Measurements from ENCODE around the gene BRI3. TPM values are rescaled to one million over a fixed set of nuclear protein-coding genes. Genes with fewer than 3 reads are reported as not detected.

Gene BRI3
- total RNA-seq, 1 donor from 2014 or later = 63.6 TPM

GRCh38 chr7:98284335-98285036 is 3.0 kb downstream of the BRI3 start:
- H3K4me3 Mint-ChIP-seq (ENCODE audit: low read depth) = peak overlapping the region; percentile 8
- no peak for DNase-seq (ENCODE audit: low spot score)
- intact Hi-C loops (cut with micrococcal nuclease) = loop anchor here (5.0 to 10.0 kb wide), 2 partner anchors 118 to 180 kb away; partner anchors contain the start of genes BAIAP2L1 and LMTK2
- no peaks in the 10 kb centered on the region for H3K9me3 Mint-ChIP-seq
- H3K27ac Mint-ChIP-seq = peak overlapping the region; percentile 22
- peaks cover 13% of the 10 kb centered on the region for H3K4me1 Mint-ChIP-seq (ENCODE audit: low read depth)
- H3K27me3 Mint-ChIP-seq (ENCODE audit: low read depth) = no peaks in the 10 kb centered on the region
- H3K36me3 Mint-ChIP-seq (ENCODE audit: low read depth) = peaks cover 16% of the 10 kb centered on the region

DNA sequence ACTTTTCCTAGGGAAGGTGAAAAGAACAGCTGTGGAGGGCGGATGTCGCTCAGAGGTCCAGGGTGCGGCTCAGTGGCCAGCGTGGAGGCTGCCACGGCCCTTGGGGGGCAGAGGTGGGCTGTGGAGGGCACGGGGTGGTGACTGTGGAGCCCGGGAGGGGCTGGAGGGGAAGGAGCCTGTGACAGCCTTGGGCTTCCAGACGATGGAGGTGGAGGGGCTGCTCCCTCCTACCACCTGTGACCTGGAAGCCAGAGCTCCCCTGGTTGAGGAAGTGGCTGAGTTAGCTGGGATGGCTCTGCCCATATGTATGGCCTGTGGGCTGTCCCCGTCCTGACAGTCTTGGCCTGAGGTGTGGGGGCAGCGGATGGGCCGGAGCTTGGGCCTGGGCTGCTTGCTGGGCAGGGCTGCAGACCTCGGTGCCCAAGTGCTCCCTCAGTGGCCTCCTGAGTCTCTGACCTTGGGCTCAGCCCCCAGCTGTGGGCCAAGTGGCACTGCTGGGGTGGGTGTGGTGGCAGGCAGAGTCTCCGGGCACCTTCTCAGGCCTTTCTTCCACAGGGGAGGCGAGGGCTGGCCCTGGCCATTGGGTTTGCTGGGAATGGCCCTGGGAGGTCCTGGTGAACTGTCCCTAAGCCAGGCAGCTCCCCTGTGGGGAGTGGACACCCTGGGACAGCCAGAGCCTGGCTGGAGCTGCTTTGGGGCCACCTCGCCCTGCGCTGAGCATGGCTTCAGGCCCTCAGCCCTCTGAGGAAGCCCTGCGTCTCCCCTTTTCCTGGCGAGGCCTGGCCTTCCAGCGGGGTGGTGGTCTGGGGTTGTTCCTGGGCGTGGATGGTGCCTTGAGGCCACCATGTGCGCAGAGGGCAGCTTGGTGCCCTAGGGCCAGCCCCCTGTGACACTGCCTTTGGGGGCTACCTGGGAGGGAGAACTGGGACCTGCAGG is 3.9 kb downstream of the BRI3 start:
- Mint-ChIP-seq H3K36me3 (ENCODE audit: low read depth) (peaks cover 16% of the 10 kb centered on the region), H3K4me1 (ENCODE audit: low read depth) (peaks cover 13% of the 10 kb centered on the region), H3K27me3 (ENCODE audit: low read depth) (no peaks in the 10 kb centered on the region), H3K4me3 (ENCODE audit: low read depth) (no peak overlapping the region), H3K27ac (no peak overlapping the region), H3K9me3 (no peaks in the 10 kb centered on the region)
- DNase-seq (ENCODE audit: low spot score) = no peak
- intact Hi-C loops (cut with micrococcal nuclease) = loop anchor here (10.0 kb wide), 1 partner anchor 181 kb away; the partner anchor contains the start of gene LMTK2

- intact Hi-C loops (cut with micrococcal nuclease) = loop anchor here (10.0 kb wide), 1 partner anchor 181 kb away; the partner anchor contains the start of gene LMTK2
- H3K36me3 Mint-ChIP-seq (ENCODE audit: low read depth) = peaks cover 16% of the 10 kb centered on the region
- H3K27ac Mint-ChIP-seq = no peak overlapping the region
- H3K27me3 Mint-ChIP-seq (ENCODE audit: low read depth) = no peaks in the 10 kb centered on the region
- no peaks in the 10 kb centered on the region for H3K9me3 Mint-ChIP-seq
- no peak for DNase-seq (ENCODE audit: low spot score)
- H3K4me1 Mint-ChIP-seq (ENCODE audit: low read depth) = peaks cover 13% of the 10 kb centered on the region
- no peak overlapping the region for H3K4me3 Mint-ChIP-seq (ENCODE audit: low read depth)
These were observed 4.6 kb downstream of the BRI3 start for GRCh38 chr7:98286093-98286539.

- no peaks in the 10 kb centered on the region for H3K27me3 Mint-ChIP-seq (ENCODE audit: low read depth)
- H3K36me3 Mint-ChIP-seq (ENCODE audit: low read depth) = peaks cover 16% of the 10 kb centered on the region
- no peak for DNase-seq (ENCODE audit: low spot score)
- H3K4me3 Mint-ChIP-seq (ENCODE audit: low read depth) = no peak overlapping the region
- intact Hi-C loops (cut with micrococcal nuclease) = loop anchor here (10.0 kb wide), 1 partner anchor 182 kb away; the partner anchor contains the start of gene LMTK2
- peaks cover 13% of the 10 kb centered on the region for H3K4me1 Mint-ChIP-seq (ENCODE audit: low read depth)
- H3K9me3 Mint-ChIP-seq = no peaks in the 10 kb centered on the region
- no peak overlapping the region for H3K27ac Mint-ChIP-seq
These were observed 5.4 kb downstream of the BRI3 start for GRCh38 chr7:98286701-98287485.

- H3K4me1 Mint-ChIP-seq (ENCODE audit: low read depth) = peaks cover 11% of the 10 kb centered on the region
- no peak overlapping the region for H3K27ac Mint-ChIP-seq
- H3K27me3 Mint-ChIP-seq (ENCODE audit: low read depth) = no peaks in the 10 kb centered on the region
- intact Hi-C loops (cut with micrococcal nuclease) = loop anchor here (10.0 kb wide), 1 partner anchor 183 kb away; the partner anchor contains the start of gene LMTK2
- DNase-seq (ENCODE audit: low spot score) = no peak
- H3K4me3 Mint-ChIP-seq (ENCODE audit: low read depth) = no peak overlapping the region
- H3K36me3 Mint-ChIP-seq (ENCODE audit: low read depth) = peaks cover 15% of the 10 kb centered on the region
- H3K9me3 Mint-ChIP-seq = no peaks in the 10 kb centered on the region
These were observed 6.0 kb downstream of the BRI3 start for GRCh38 chr7:98287486-98287959.

GRCh38 chr7:98288064-98288823 is 6.8 kb downstream of the BRI3 start:
- no peaks in the 10 kb centered on the region for H3K9me3 Mint-ChIP-seq
- H3K4me1 Mint-ChIP-seq (ENCODE audit: low read depth) = peaks cover 4% of the 10 kb centered on the region
- no peak overlapping the region for H3K4me3 Mint-ChIP-seq (ENCODE audit: low read depth)
- no peaks in the 10 kb centered on the region for H3K27me3 Mint-ChIP-seq (ENCODE audit: low read depth)
- DNase-seq (ENCODE audit: low spot score) = no peak
- H3K36me3 Mint-ChIP-seq (ENCODE audit: low read depth) = peaks cover 8% of the 10 kb centered on the region
- H3K27ac Mint-ChIP-seq = no peak overlapping the region
- intact Hi-C loops (cut with micrococcal nuclease) = loop anchor here (10.0 kb wide), 1 partner anchor 183 kb away; the partner anchor contains the start of gene LMTK2

- H3K9me3 Mint-ChIP-seq = no peaks in the 10 kb centered on the region
- no peak overlapping the region for H3K27ac Mint-ChIP-seq
- H3K27me3 Mint-ChIP-seq (ENCODE audit: low read depth) = no peaks in the 10 kb centered on the region
- H3K36me3 Mint-ChIP-seq (ENCODE audit: low read depth) = peaks cover 6% of the 10 kb centered on the region
- DNase-seq (ENCODE audit: low spot score) = no peak
- H3K4me3 Mint-ChIP-seq (ENCODE audit: low read depth) = no peak overlapping the region
- intact Hi-C loops (cut with micrococcal nuclease) = loop anchor here (10.0 kb wide), 1 partner anchor 185 kb away; the partner anchor contains the start of gene LMTK2
- H3K4me1 Mint-ChIP-seq (ENCODE audit: low read depth) = peaks cover 3% of the 10 kb centered on the region
These were observed 7.9 kb downstream of the BRI3 start for GRCh38 chr7:98289333-98289875.

GRCh38 chr7:98291717-98292116 is 10.2 kb downstream of the BRI3 start:
- no peaks in the 10 kb centered on the region for H3K27me3 Mint-ChIP-seq (ENCODE audit: low read depth)
- no peaks in the 10 kb centered on the region for H3K36me3 Mint-ChIP-seq (ENCODE audit: low read depth)
- intact Hi-C loops (cut with micrococcal nuclease) = no loop called here
- H3K4me1 Mint-ChIP-seq (ENCODE audit: low read depth) = no peaks in the 10 kb centered on the region
- H3K9me3 Mint-ChIP-seq = no peaks in the 10 kb centered on the region
- H3K27ac Mint-ChIP-seq = no peak overlapping the region
- H3K4me3 Mint-ChIP-seq (ENCODE audit: low read depth) = no peak overlapping the region
- no peak for DNase-seq (ENCODE audit: low spot score)

DNA sequence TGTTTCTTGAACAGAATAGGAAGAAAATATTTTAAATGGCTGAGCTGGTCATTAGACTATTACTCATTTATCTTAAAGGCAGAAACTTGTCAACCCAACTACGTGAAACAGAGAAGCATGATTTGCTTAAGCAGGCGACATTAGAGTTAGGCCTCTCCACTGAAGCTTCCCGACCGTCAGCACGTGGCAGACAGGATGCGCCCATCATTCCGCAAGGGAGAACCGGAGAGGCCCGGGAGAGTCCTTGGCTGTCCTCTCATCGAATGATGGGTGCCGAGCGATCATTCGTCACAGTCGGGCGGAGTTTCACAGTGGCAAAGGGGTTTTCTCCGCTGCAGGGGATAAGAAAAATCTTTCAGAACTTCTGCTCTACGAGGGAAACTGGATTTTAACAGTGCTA is 11.8 kb downstream of the BRI3 start:
- intact Hi-C loops (cut with micrococcal nuclease) = no loop called here
- Mint-ChIP-seq H3K9me3 (no peaks in the 10 kb centered on the region), H3K27ac (no peak overlapping the region), H3K36me3 (ENCODE audit: low read depth) (no peaks in the 10 kb centered on the region), H3K4me3 (ENCODE audit: low read depth) (no peak overlapping the region), H3K4me1 (ENCODE audit: low read depth) (no peaks in the 10 kb centered on the region), H3K27me3 (ENCODE audit: low read depth) (no peaks in the 10 kb centered on the region)
- no peak for DNase-seq (ENCODE audit: low spot score)

DNA sequence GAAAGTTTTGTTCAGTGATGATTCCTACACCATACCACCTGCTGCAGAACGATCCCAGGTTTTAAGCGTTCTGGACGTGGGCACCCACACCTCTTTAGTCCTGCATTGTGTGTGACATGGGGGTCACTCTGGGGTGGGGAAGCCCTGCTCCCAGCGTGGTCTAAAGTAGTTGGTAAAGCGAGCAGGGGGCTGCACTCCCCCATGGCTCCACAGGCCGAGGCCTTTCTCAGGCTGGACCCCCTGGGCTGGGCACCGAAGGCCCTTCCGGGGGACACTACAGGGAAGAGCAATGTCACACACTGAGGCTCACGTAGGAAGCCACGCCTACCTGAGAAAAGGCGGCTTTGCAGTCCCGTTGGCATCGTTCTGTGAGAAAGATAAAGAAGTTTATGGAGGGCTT is 12.3 kb downstream of the BRI3 start:
- Mint-ChIP-seq H3K27me3 (ENCODE audit: low read depth) (no peaks in the 10 kb centered on the region), H3K4me1 (ENCODE audit: low read depth) (no peaks in the 10 kb centered on the region), H3K4me3 (ENCODE audit: low read depth) (no peak overlapping the region), H3K9me3 (no peaks in the 10 kb centered on the region), H3K27ac (no peak overlapping the region), H3K36me3 (ENCODE audit: low read depth) (no peaks in the 10 kb centered on the region)
- no peak for DNase-seq (ENCODE audit: low spot score)
- intact Hi-C loops (cut with micrococcal nuclease) = no loop called here

DNA sequence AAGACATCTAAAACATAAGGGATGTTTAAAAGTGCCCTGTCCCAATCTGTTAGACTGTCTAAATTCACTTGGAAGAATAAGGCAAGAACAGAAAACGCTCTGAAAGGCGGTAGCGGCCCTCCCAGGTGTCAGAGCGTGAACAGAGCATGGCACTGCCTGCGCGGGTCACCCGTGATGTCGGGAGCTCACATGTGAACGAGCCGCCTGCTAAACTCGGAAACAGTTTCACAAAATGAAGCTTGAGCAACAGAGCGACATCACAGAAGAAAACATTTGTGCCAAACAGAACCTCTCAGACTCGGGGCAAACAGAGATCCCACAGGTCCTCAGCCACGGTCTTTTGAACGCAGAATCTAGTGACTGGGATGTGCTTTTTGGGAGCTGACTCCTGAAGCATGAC is 12.8 kb downstream of the BRI3 start:
- Mint-ChIP-seq H3K36me3 (ENCODE audit: low read depth) (no peaks in the 10 kb centered on the region), H3K9me3 (no peaks in the 10 kb centered on the region), H3K4me1 (ENCODE audit: low read depth) (no peaks in the 10 kb centered on the region), H3K4me3 (ENCODE audit: low read depth) (no peak overlapping the region), H3K27ac (no peak overlapping the region), H3K27me3 (ENCODE audit: low read depth) (no peaks in the 10 kb centered on the region)
- intact Hi-C loops (cut with micrococcal nuclease) = no loop called here
- no peak for DNase-seq (ENCODE audit: low spot score)
